ENCODE results near the gene PTPN3. TPM values are rescaled to one million over a fixed set of nuclear protein-coding genes. Genes with fewer than 3 reads are reported as not detected.

The PTPN3 gene
- polyA plus RNA-seq, 1 donor (not counting 4 experiments of a cell fraction or from before 2014, with no cell fraction given): 19.9 TPM

DNA sequence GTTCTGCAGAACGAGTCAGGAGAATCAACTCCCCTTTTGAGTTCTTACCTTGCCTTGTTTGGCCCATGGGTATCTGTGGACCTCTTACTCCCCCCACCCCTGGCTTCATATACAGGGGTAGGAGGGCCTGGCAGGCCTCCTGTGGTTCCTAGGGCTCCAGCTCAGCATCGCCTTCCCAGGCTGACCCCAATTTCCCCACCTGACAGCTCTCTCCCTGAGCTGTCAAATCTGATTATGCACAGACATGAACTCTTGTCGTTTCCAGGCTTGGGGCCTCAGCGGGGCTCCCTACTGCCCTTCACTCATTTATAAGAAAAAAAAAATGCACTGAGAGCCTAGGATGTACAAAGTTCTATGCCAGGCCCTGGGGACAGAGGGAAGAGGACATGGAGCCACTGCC, 67.9 kb downstream of the PTPN3 start:
- DNase-seq (ENCODE audit: low read depth, low spot score) (no peak), FAIRE-seq (no peak)
- no peaks in the 10 kb centered on the region for H3K27me3 ChIP-seq (ENCODE audit: control insufficient read depth, extremely low read depth, insufficient read depth, low read length)
- peaks cover 22 to 35% of the 10 kb centered on the region in 2 experiments for H3K36me3 ChIP-seq (ENCODE audit: control insufficient read depth in 2 of 2, extremely low read depth in 1 of 2, insufficient read depth in 2 of 2, low read length in 2 of 2)
- no peaks in the 10 kb centered on the region for H4K20me1 ChIP-seq (ENCODE audit: control insufficient read depth, extremely low read depth, insufficient read depth, low read length)
- no peaks in the 10 kb centered on the region for H3K9me3 ChIP-seq (ENCODE audit: control insufficient read depth, low read depth, low read length)
- H3K79me2 ChIP-seq (ENCODE audit: control insufficient read depth, insufficient read depth, low read length): no peaks in the 10 kb centered on the region
- H3K9ac ChIP-seq (ENCODE audit: control insufficient read depth, extremely low read depth, insufficient read depth, low read length): no peak overlapping the region
- dilution Hi-C loops (cut with MboI; ENCODE audit: extremely low pct_ligation_motif_present, low sequenced_read_pairs): no loop called here
- H3K27ac ChIP-seq (ENCODE audit: control insufficient read depth, insufficient read depth, low read length): no peak overlapping the region
- H3K4me3 ChIP-seq (ENCODE audit: control insufficient read depth in 2 of 3, extremely low read depth in 1 of 3, insufficient read depth in 2 of 3, low read depth in 1 of 3, low read length in 3 of 3): no peak overlapping the region
- H3K9me1 ChIP-seq (ENCODE audit: control insufficient read depth, extremely low read depth, insufficient read depth, low read length): no peaks in the 10 kb centered on the region
- no peak for TF ChIP-seq CTCF (optimal IDR thresholded peaks at IDR 0.05 in 1 of 3, IDR thresholded peaks at IDR 0.05 in 1 of 3, conservative IDR thresholded peaks at IDR 0.05 in 1 of 3; ENCODE audit: extremely low read depth in 1 of 3, insufficient read depth in 2 of 3, low read length in 3 of 3)
- TF ChIP-seq EZH2 (IDR thresholded peaks at IDR 0.05; ENCODE audit: low read length): no peak
- no peaks in the 10 kb centered on the region for H3K4me1 ChIP-seq (ENCODE audit: control insufficient read depth, extremely low read depth, insufficient read depth, low read length)
- no peak overlapping the region for H3K4me2 ChIP-seq (ENCODE audit: control insufficient read depth, extremely low read depth, insufficient read depth, low read depth, low read length)
- H2AFZ ChIP-seq (ENCODE audit: control insufficient read depth, low read length): no peak overlapping the region

GRCh38 chr9:109428854-109429253, 69.3 kb downstream of the PTPN3 start:
- DNase-seq (ENCODE audit: low read depth, low spot score) (no peak), FAIRE-seq (no peak)
- H3K27ac ChIP-seq (ENCODE audit: control insufficient read depth, insufficient read depth, low read length): no peak overlapping the region
- no peaks in the 10 kb centered on the region for H3K4me1 ChIP-seq (ENCODE audit: control insufficient read depth, extremely low read depth, insufficient read depth, low read length)
- TF ChIP-seq EZH2 (IDR thresholded peaks at IDR 0.05; ENCODE audit: low read length): no peak
- TF ChIP-seq CTCF (optimal IDR thresholded peaks at IDR 0.05 in 1 of 3, IDR thresholded peaks at IDR 0.05 in 1 of 3, conservative IDR thresholded peaks at IDR 0.05 in 1 of 3; ENCODE audit: extremely low read depth in 1 of 3, insufficient read depth in 2 of 3, low read length in 3 of 3): no peak
- H3K4me3 ChIP-seq (ENCODE audit: control insufficient read depth in 2 of 3, extremely low read depth in 1 of 3, insufficient read depth in 2 of 3, low read depth in 1 of 3, low read length in 3 of 3): no peak overlapping the region
- no peak overlapping the region for H3K4me2 ChIP-seq (ENCODE audit: control insufficient read depth, extremely low read depth, insufficient read depth, low read depth, low read length)
- peaks cover 2% of the 10 kb centered on the region for H3K9me1 ChIP-seq (ENCODE audit: control insufficient read depth, extremely low read depth, insufficient read depth, low read length)
- H3K9ac ChIP-seq (ENCODE audit: control insufficient read depth, extremely low read depth, insufficient read depth, low read length): no peak overlapping the region
- no peaks in the 10 kb centered on the region for H3K9me3 ChIP-seq (ENCODE audit: control insufficient read depth, low read depth, low read length)
- no peaks in the 10 kb centered on the region for H4K20me1 ChIP-seq (ENCODE audit: control insufficient read depth, extremely low read depth, insufficient read depth, low read length)
- no peaks in the 10 kb centered on the region for H3K79me2 ChIP-seq (ENCODE audit: control insufficient read depth, insufficient read depth, low read length)
- dilution Hi-C loops (cut with MboI; ENCODE audit: extremely low pct_ligation_motif_present, low sequenced_read_pairs): no loop called here
- H3K27me3 ChIP-seq (ENCODE audit: control insufficient read depth, extremely low read depth, insufficient read depth, low read length): no peaks in the 10 kb centered on the region
- peaks cover 29 to 35% of the 10 kb centered on the region in 2 experiments for H3K36me3 ChIP-seq (ENCODE audit: control insufficient read depth in 2 of 2, extremely low read depth in 1 of 2, insufficient read depth in 2 of 2, low read length in 2 of 2)
- H2AFZ ChIP-seq (ENCODE audit: control insufficient read depth, low read length): no peak overlapping the region
